Uterus (tissue), 2 donors: ENCODE data around the gene NPHP1.

Experiments
- POLR2A ChIP-seq, 2 donors: fragments of 450-650 bp; IDR thresholded peaks; one replicate each; pipeline ENCODE4 v1.6.1; 2016; ENCODE audit warnings: antibody characterized with exemption in 2 of 2, mild to moderate bottlenecking in 1 of 2, moderate library complexity in 1 of 2
- TF ChIP-seq, protein P1 (sequence below), 4 experiments: fragments of 200-600 bp in 2 of 4; fragments of 450-650 bp in 2 of 4; sonication (generic) in 2 of 4; IDR thresholded peaks; one replicate each; pipeline ENCODE4 v1.5.1; 2016 to 2019; ENCODE audit warnings: antibody characterized with exemption in 4 of 4, mild to moderate bottlenecking in 2 of 4, moderate library complexity in 1 of 4

DNA sequence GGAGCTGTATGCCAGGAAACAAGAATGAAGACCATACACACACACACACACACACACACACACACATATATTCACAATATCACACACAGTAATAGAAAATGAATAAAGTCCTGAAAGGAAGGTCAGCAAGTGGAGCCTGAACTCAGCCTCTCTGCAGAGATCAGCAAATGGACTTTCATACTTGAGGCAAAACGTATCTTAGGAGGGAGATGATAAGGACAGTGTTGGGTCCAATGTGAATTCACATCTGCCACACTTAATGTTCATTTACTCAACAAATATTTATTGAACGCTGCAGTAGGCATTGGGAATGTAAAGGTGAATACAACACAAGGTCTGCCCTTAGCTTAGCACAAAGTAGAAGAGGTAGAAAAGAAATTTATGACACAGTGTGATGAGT, 10.3 kb upstream of the NPHP1 start:
- TF ChIP-seq, protein P1, sequence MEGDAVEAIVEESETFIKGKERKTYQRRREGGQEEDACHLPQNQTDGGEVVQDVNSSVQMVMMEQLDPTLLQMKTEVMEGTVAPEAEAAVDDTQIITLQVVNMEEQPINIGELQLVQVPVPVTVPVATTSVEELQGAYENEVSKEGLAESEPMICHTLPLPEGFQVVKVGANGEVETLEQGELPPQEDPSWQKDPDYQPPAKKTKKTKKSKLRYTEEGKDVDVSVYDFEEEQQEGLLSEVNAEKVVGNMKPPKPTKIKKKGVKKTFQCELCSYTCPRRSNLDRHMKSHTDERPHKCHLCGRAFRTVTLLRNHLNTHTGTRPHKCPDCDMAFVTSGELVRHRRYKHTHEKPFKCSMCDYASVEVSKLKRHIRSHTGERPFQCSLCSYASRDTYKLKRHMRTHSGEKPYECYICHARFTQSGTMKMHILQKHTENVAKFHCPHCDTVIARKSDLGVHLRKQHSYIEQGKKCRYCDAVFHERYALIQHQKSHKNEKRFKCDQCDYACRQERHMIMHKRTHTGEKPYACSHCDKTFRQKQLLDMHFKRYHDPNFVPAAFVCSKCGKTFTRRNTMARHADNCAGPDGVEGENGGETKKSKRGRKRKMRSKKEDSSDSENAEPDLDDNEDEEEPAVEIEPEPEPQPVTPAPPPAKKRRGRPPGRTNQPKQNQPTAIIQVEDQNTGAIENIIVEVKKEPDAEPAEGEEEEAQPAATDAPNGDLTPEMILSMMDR (IDR thresholded peaks at IDR 0.05): no peak
- TF ChIP-seq POLR2A (IDR thresholded peaks at IDR 0.05): no peak
